ENCODE data around the gene DCLK1. TPM values are rescaled to one million over a fixed set of nuclear protein-coding genes. Genes with fewer than 3 reads are reported as not detected.

The DCLK1 gene
- total RNA-seq, 3 donors from 2014 or later (not counting 1 experiment from before 2014, with no cell fraction given): not detected

- WGBS (ENCODE audit: insufficient coverage): 60% methylated on average over 1 of the region's 1 CpG
- Histone ChIP-seq H3K27ac (ENCODE audit: low read length) (no peak overlapping the region), H3K4me1 (ENCODE audit: control insufficient read depth, insufficient read depth, low read length) (no peaks in the 10 kb centered on the region), H3K27me3 (ENCODE audit: control insufficient read depth, insufficient read depth, low read length) (no peaks in the 10 kb centered on the region), H3K9me3 (ENCODE audit: control insufficient read depth, insufficient read depth, low read length) (no peaks in the 10 kb centered on the region), H3K36me3 (ENCODE audit: control insufficient read depth, insufficient read depth, low read length) (no peaks in the 10 kb centered on the region), H3K4me3 (ENCODE audit: low read length) (no peak overlapping the region)
- DNase-seq: no peak
- intact Hi-C loops (cut with micrococcal nuclease): loop anchor here (5.0 kb wide), 1 partner anchor 602 kb away; no protein-coding TSS in a partner anchor
- H3K4me1 Mint-ChIP-seq: no peaks in the 10 kb centered on the region
- no peak for TF ChIP-seq CTCF (IDR thresholded peaks at IDR 0.05)
- no peaks in the 10 kb centered on the region for H3K36me3 Mint-ChIP-seq
- ATAC-seq: no peak
- no peaks in the 10 kb centered on the region for H3K27me3 Mint-ChIP-seq (ENCODE audit: low read depth in 2 of 2)
- no peak overlapping the region for H3K27ac Mint-ChIP-seq
- H3K4me3 Mint-ChIP-seq: no peak overlapping the region
- H3K9me3 Mint-ChIP-seq: no peaks in the 10 kb centered on the region
Measured at GRCh38 chr13:35814605-35815011, 316.6 kb downstream of the DCLK1 start.

- Mint-ChIP-seq H3K9me3 (no peaks in the 10 kb centered on the region), H3K27ac (no peak overlapping the region), H3K4me1 (no peaks in the 10 kb centered on the region), H3K27me3 (ENCODE audit: low read depth in 2 of 2) (no peaks in the 10 kb centered on the region), H3K4me3 (no peak overlapping the region), H3K36me3 (no peaks in the 10 kb centered on the region)
- intact Hi-C loops (cut with micrococcal nuclease): no loop called here
- H3K4me3 ChIP-seq (ENCODE audit: low read length): no peak overlapping the region
- H3K27ac ChIP-seq (ENCODE audit: low read length): no peak overlapping the region
- H3K27me3 ChIP-seq (ENCODE audit: control insufficient read depth, insufficient read depth, low read length): no peaks in the 10 kb centered on the region
- no peaks in the 10 kb centered on the region for H3K4me1 ChIP-seq (ENCODE audit: control insufficient read depth, insufficient read depth, low read length)
- 80% methylated on average over 6 of the region's 6 CpGs for WGBS (ENCODE audit: insufficient coverage)
- no peak for ATAC-seq
- H3K36me3 ChIP-seq (ENCODE audit: control insufficient read depth, insufficient read depth, low read length): no peaks in the 10 kb centered on the region
- H3K9me3 ChIP-seq (ENCODE audit: control insufficient read depth, insufficient read depth, low read length): no peaks in the 10 kb centered on the region
- no peak for DNase-seq
- no peak for TF ChIP-seq CTCF (IDR thresholded peaks at IDR 0.05)
Measured at GRCh38 chr13:35812736-35813135, 318.4 kb downstream of the DCLK1 start.

DNA sequence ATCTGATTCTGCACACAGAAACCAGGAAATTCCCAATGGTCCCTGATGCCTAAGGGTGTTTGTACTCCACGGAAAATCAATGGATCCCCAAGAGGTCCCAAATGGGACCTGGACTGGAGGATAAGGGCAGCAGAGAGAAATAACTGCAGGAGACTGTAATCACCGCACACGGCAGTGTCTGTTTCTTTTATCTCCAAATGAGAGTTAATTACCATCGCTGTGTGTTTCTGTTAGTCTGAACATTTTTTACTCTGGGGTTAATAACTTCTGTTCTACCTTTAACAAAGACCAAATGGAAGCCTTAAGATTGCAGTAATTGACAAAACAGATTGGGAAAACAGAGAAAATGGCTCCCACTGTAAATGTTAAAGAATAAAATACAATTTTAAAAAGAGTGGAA is 320.9 kb downstream of the DCLK1 start:
- H3K4me1 ChIP-seq (ENCODE audit: control insufficient read depth, insufficient read depth, low read length): no peaks in the 10 kb centered on the region
- Mint-ChIP-seq H3K27me3 (ENCODE audit: low read depth in 2 of 2) (no peaks in the 10 kb centered on the region), H3K4me3 (no peak overlapping the region), H3K4me1 (no peaks in the 10 kb centered on the region), H3K9me3 (no peaks in the 10 kb centered on the region), H3K27ac (no peak overlapping the region), H3K36me3 (no peaks in the 10 kb centered on the region)
- TF ChIP-seq CTCF (IDR thresholded peaks at IDR 0.05): no peak
- no peak overlapping the region for H3K27ac ChIP-seq (ENCODE audit: low read length)
- ATAC-seq (no peak), DNase-seq (no peak)
- no peaks in the 10 kb centered on the region for H3K9me3 ChIP-seq (ENCODE audit: control insufficient read depth, insufficient read depth, low read length)
- H3K4me3 ChIP-seq (ENCODE audit: low read length): no peak overlapping the region
- no peaks in the 10 kb centered on the region for H3K36me3 ChIP-seq (ENCODE audit: control insufficient read depth, insufficient read depth, low read length)
- H3K27me3 ChIP-seq (ENCODE audit: control insufficient read depth, insufficient read depth, low read length): no peaks in the 10 kb centered on the region
- intact Hi-C loops (cut with micrococcal nuclease): no loop called here
- 90% methylated on average over 3 of the region's 4 CpGs for WGBS (ENCODE audit: insufficient coverage)

GRCh38 chr13:35808846-35809245 is 322.3 kb downstream of the DCLK1 start:
- ATAC-seq: no peak
- H3K4me1 Mint-ChIP-seq: no peaks in the 10 kb centered on the region
- H3K36me3 ChIP-seq (ENCODE audit: control insufficient read depth, insufficient read depth, low read length): no peaks in the 10 kb centered on the region
- H3K4me1 ChIP-seq (ENCODE audit: control insufficient read depth, insufficient read depth, low read length): no peaks in the 10 kb centered on the region
- H3K9me3 Mint-ChIP-seq: no peaks in the 10 kb centered on the region
- no peaks in the 10 kb centered on the region for H3K9me3 ChIP-seq (ENCODE audit: control insufficient read depth, insufficient read depth, low read length)
- no peaks in the 10 kb centered on the region for H3K36me3 Mint-ChIP-seq
- TF ChIP-seq CTCF (IDR thresholded peaks at IDR 0.05): no peak
- no peak overlapping the region for H3K27ac ChIP-seq (ENCODE audit: low read length)
- intact Hi-C loops (cut with micrococcal nuclease): no loop called here
- H3K27me3 Mint-ChIP-seq (ENCODE audit: low read depth in 2 of 2): no peaks in the 10 kb centered on the region
- no peak overlapping the region for H3K4me3 Mint-ChIP-seq
- H3K27me3 ChIP-seq (ENCODE audit: control insufficient read depth, insufficient read depth, low read length): no peaks in the 10 kb centered on the region
- 92% methylated on average over 3 of the region's 6 CpGs for WGBS (ENCODE audit: insufficient coverage)
- H3K4me3 ChIP-seq (ENCODE audit: low read length): no peak overlapping the region
- DNase-seq: no peak
- no peak overlapping the region for H3K27ac Mint-ChIP-seq

Measured in natural killer cell (primary cell).